Caco-2 (cell line): ENCODE results near the gene LRRC1. TPM values are rescaled to one million over a fixed set of nuclear protein-coding genes. Genes with fewer than 3 reads are reported as not detected.
A peak's percentile ranks its signal among the peaks of the same experiment; 100 is the strongest.

ENCODE experiments used
- BruUV-seq: library from RNA; stranded (reverse); fragments of 400-500 nt; replicated peaks from 2 replicates; lab custom pipeline; 2021; lab: Mats Ljungman, UMichigan
- CTCF ChIA-PET: fragments of 300-600 bp; sonication (Branson Sonifier 250); formaldehyde crosslinking; loops from one replicate; lab custom pipeline; 2022; ENCODE audit warnings: antibody characterized with exemption; lab: Charles Lee
- POLR2A ChIA-PET: fragments of 300-600 bp; sonication (Branson Sonifier 250); formaldehyde crosslinking; loops from one replicate; lab custom pipeline; 2022; ENCODE audit warnings: antibody characterized with exemption; lab: Charles Lee
- DNase-seq, 2 experiments: peaks; one replicate each; pipeline versions ENCODE4 v3.0.0 to v3.0.0-alpha.2; 2020 to 2022
- H3K27me3 ChIP-seq: replicated peaks from 2 replicates; pipeline ENCODE4 v1.6.0; 2011; ENCODE audit warnings: low read length; ENCODE audit not compliant: control insufficient read depth, insufficient read depth
- H3K36me3 ChIP-seq: 2 replicates; pipeline ENCODE4 v1.5.1; 2011; ENCODE audit warnings: low read length; ENCODE audit not compliant: control insufficient read depth, insufficient read depth
- H3K4me1 ChIP-seq: fragments of 250-450 bp; sonication (Bioruptor Pico); 2 replicates; pipeline ENCODE4 v1.5.1; 2020; ENCODE audit warnings: mild to moderate bottlenecking
- H3K4me3 ChIP-seq: 2 replicates; pipeline ENCODE4 v1.5.1; 2011; ENCODE audit warnings: low read depth, mild to moderate bottlenecking, control low read depth, low read length
- H3K9me3 ChIP-seq: fragments of 250-450 bp; sonication (Bioruptor Pico); 2 replicates; pipeline ENCODE4 v1.5.1; 2020; ENCODE audit warnings: mild to moderate bottlenecking, moderate library complexity
- H3K27ac Mint-ChIP-seq: one replicate; pipeline ENCODE4 v1.8.0; 2022; ENCODE audit warnings: mixed read lengths; ENCODE audit not compliant: unreplicated experiment
- H3K27me3 Mint-ChIP-seq: one replicate; pipeline ENCODE4 v1.8.0; 2022; ENCODE audit warnings: mixed read lengths; ENCODE audit not compliant: insufficient read depth, unreplicated experiment
- H3K36me3 Mint-ChIP-seq: one replicate; pipeline ENCODE4 v1.8.0; 2022; ENCODE audit warnings: mild to moderate bottlenecking, mixed read lengths; ENCODE audit not compliant: insufficient read depth, unreplicated experiment
- H3K4me1 Mint-ChIP-seq: one replicate; pipeline ENCODE4 v1.8.0; 2022; ENCODE audit warnings: low read depth, mixed read lengths; ENCODE audit not compliant: unreplicated experiment
- H3K4me3 Mint-ChIP-seq: one replicate; pipeline ENCODE4 v1.8.0; 2022; ENCODE audit warnings: mild to moderate bottlenecking, moderate library complexity, mixed read lengths; ENCODE audit not compliant: unreplicated experiment
- H3K9me3 Mint-ChIP-seq: one replicate; pipeline ENCODE4 v1.8.0; 2022; ENCODE audit warnings: mixed read lengths; ENCODE audit not compliant: unreplicated experiment
- CTCF ChIP-seq, 2 experiments: fragments of 200-600 bp in 1 of 2; IDR thresholded peaks; 1 replicate in 1 of 2; 2 replicates in 1 of 2; pipeline versions ENCODE4 v1.5.1 to v1.8.0; 2011 to 2022; ENCODE audit warnings: antibody characterized with exemption in 1 of 2, control low read depth in 1 of 2, inconsistent platforms in 1 of 2, low read depth in 1 of 2, low read length in 1 of 2, mild to moderate bottlenecking in 1 of 2, moderate library complexity in 1 of 2; ENCODE audit not compliant: insufficient read depth in 1 of 2, severe bottlenecking in 1 of 2, unreplicated experiment in 1 of 2
- intact Hi-C: fragments of 100-400 bp; cut with micrococcal nuclease; formaldehyde crosslinking; loops from one replicate; pipeline ENCODE4 v1.10.0; 2022; ENCODE audit not compliant: unreplicated experiment
- total RNA-seq: library from RNA; stranded (reverse); gene quantifications from 2 replicates; pipeline ENCODE4 v1.2.3, GENCODE V29; 2022

The LRRC1 gene
- total RNA-seq, 1 experiment from 2014 or later: 60.8 TPM

DNA sequence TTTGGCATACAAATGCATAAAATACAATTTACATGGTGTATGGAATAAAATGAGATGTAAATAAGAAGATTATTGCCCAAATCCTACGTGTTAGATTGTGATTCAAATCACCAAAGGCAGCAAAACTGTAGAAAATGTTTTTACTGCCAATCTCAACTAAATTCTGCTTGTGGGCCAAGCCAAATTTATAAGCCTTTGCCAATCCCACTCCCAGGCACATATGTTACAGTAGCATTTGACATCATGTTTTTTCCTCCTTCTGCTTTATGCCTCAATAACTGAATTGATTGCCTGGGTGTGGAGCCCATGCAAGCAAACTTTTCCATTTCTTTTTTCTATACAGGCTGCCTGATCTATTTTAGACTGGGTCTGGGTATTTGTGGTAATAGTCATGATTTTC, 36.3 kb upstream of the LRRC1 start:
- no peak overlapping the region for H3K4me3 Mint-ChIP-seq
- intact Hi-C loops: no loop called here
- no peak overlapping the region for H3K4me3 ChIP-seq
- BruUV-seq: no TSS peak
- no peaks in the 10 kb centered on the region for H3K9me3 Mint-ChIP-seq
- POLR2A ChIA-PET: no interaction called here
- H3K9me3 ChIP-seq: peaks cover 6% of the 10 kb centered on the region; the same call in 1 of the 2 replicates
- no peak for DNase-seq
- no peaks in the 10 kb centered on the region for H3K27me3 Mint-ChIP-seq
- TF ChIP-seq CTCF (IDR thresholded peaks at IDR 0.05; ENCODE audit: insufficient read depth in 1 of 2, low read depth in 1 of 2, low read length in 1 of 2, severe bottlenecking in 1 of 2, unreplicated experiment in 1 of 2): no peak
- peaks cover 15% of the 10 kb centered on the region for H3K4me1 ChIP-seq
- no peaks in the 10 kb centered on the region for H3K36me3 Mint-ChIP-seq
- H3K36me3 ChIP-seq: no peaks in the 10 kb centered on the region
- H3K4me1 Mint-ChIP-seq: peaks cover 12% of the 10 kb centered on the region
- CTCF ChIA-PET: no interaction called here
- no peaks in the 10 kb centered on the region for H3K27me3 ChIP-seq
- no peak overlapping the region for H3K27ac Mint-ChIP-seq

DNA sequence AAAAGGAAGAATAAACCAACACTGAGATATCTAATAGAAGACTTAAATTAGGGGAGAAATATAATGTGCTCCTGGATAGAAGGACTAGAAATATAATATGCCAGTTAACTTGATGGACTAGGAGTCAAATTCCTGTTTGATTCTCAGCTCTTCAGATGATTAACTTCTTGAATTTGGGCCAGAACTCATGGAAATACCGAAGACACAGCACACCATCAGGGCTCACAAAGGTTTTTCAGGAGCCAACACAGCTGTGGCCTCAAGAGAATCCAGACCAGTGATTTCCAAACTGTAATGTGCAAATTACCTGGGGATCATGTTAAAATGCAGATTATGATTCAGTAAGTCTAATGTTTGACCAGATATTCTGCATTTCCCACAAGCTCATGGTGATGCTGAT, 33.8 kb upstream of the LRRC1 start:
- Histone ChIP-seq H3K36me3 (no peaks in the 10 kb centered on the region), H3K27me3 (no peaks in the 10 kb centered on the region), H3K9me3 (peaks cover 6% of the 10 kb centered on the region; the same call in 1 of the 2 replicates), H3K4me3 (no peak overlapping the region), H3K4me1 (peaks cover 40% of the 10 kb centered on the region)
- no TSS peak for BruUV-seq
- intact Hi-C loops: no loop called here
- H3K4me1 Mint-ChIP-seq: peaks cover 29% of the 10 kb centered on the region
- no peak for TF ChIP-seq CTCF (IDR thresholded peaks at IDR 0.05; ENCODE audit: insufficient read depth in 1 of 2, low read depth in 1 of 2, low read length in 1 of 2, severe bottlenecking in 1 of 2, unreplicated experiment in 1 of 2)
- no peak overlapping the region for H3K27ac Mint-ChIP-seq
- H3K36me3 Mint-ChIP-seq: no peaks in the 10 kb centered on the region
- no peak overlapping the region for H3K4me3 Mint-ChIP-seq
- H3K27me3 Mint-ChIP-seq: no peaks in the 10 kb centered on the region
- no peak for DNase-seq
- H3K9me3 Mint-ChIP-seq: peaks cover 7% of the 10 kb centered on the region
- POLR2A ChIA-PET: interaction anchor here (0.7 kb wide), 1 partner anchor 9 kb away, joined by 4 read pairs; no protein-coding TSS in a partner anchor
- CTCF ChIA-PET: interaction anchor here (0.5 to 0.7 kb wide), 2 partner anchors 124 to 314 kb away, joined by 5 to 9 read pairs; no protein-coding TSS in a partner anchor

DNA sequence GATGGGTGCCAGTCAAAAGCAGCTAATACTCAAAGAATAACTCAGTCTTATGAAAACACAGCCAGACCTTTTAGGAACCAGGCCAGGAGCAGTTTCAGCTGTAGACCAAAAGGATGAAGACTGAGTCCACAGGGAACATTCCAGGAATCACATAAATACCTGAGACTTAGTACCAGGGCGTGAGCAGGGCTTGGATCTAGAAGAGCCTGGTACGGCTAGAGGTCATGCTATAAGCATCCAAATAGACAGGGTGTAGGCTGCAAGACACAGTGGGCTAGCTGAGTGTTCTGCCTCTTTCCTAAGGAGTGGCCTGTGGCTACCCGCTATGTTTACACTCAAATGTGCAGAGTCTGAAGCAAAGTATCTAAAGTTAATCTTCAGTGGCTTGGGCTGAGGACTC, 29.5 kb upstream of the LRRC1 start:
- BruUV-seq: no TSS peak
- ChIA-PET CTCF (no interaction called here), POLR2A (interaction anchor here (0.6 to 2.5 kb wide), 3 partner anchors 24 to 454 kb away, joined by 3 to 26 read pairs (median 6); partner anchors contain the start of gene LRRC1)
- no peaks in the 10 kb centered on the region for H3K36me3 ChIP-seq
- DNase-seq: peak; percentile 61 to 81
- H3K4me1 ChIP-seq: peaks cover 54% of the 10 kb centered on the region
- H3K9me3 Mint-ChIP-seq: peaks cover 13% of the 10 kb centered on the region
- no peak overlapping the region for H3K4me3 ChIP-seq
- H3K27me3 ChIP-seq: no peaks in the 10 kb centered on the region
- no peak for TF ChIP-seq CTCF (IDR thresholded peaks at IDR 0.05; ENCODE audit: insufficient read depth in 1 of 2, low read depth in 1 of 2, low read length in 1 of 2, severe bottlenecking in 1 of 2, unreplicated experiment in 1 of 2)
- peaks cover 6% of the 10 kb centered on the region; the same call in 1 of the 2 replicates for H3K9me3 ChIP-seq
- H3K27ac Mint-ChIP-seq: peak overlapping the region; percentile 69
- H3K36me3 Mint-ChIP-seq: peaks cover 6% of the 10 kb centered on the region
- H3K4me3 Mint-ChIP-seq: peak overlapping the region; percentile 52
- H3K27me3 Mint-ChIP-seq: no peaks in the 10 kb centered on the region
- H3K4me1 Mint-ChIP-seq: peaks cover 47% of the 10 kb centered on the region
- intact Hi-C loops: loop anchor here (1.0 kb wide), 2 partner anchors 24 to 28 kb away; no protein-coding TSS in a partner anchor
